ENCODE measurements around the gene EFCAB14. TPM values are rescaled to one million over a fixed set of nuclear protein-coding genes. Genes with fewer than 3 reads are reported as not detected.

Gene EFCAB14
- total and polyA plus RNA-seq, 10 donors, result 15.1 to 126 (median 92.3) TPM

GRCh38 chr1:46690931-46691421, 27.9 kb downstream of the EFCAB14 start:
- H3K4me1 ChIP-seq, result peaks cover 0 to 28% (median 14%) of the 10 kb centered on the region in 6 donors
- no peak for TF ChIP-seq POLR2A (IDR thresholded peaks at IDR 0.05)
- TF ChIP-seq POLR2AphosphoS5 (IDR thresholded peaks at IDR 0.05), result no peak
- TF ChIP-seq, protein P1, sequence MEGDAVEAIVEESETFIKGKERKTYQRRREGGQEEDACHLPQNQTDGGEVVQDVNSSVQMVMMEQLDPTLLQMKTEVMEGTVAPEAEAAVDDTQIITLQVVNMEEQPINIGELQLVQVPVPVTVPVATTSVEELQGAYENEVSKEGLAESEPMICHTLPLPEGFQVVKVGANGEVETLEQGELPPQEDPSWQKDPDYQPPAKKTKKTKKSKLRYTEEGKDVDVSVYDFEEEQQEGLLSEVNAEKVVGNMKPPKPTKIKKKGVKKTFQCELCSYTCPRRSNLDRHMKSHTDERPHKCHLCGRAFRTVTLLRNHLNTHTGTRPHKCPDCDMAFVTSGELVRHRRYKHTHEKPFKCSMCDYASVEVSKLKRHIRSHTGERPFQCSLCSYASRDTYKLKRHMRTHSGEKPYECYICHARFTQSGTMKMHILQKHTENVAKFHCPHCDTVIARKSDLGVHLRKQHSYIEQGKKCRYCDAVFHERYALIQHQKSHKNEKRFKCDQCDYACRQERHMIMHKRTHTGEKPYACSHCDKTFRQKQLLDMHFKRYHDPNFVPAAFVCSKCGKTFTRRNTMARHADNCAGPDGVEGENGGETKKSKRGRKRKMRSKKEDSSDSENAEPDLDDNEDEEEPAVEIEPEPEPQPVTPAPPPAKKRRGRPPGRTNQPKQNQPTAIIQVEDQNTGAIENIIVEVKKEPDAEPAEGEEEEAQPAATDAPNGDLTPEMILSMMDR (IDR thresholded peaks at IDR 0.05 in 8 of 11, conservative IDR thresholded peaks at IDR 0.05 in 3 of 11), result no peak
- no peaks in the 10 kb centered on the region for H3K9me3 ChIP-seq
- WGBS, 5 donors, result 88 to 96% (median 93%) methylated on average over 2 of the region's 2 CpGs
- intact Hi-C loops (cut with DNase I; ENCODE audit: low total_unique reads), result no loop called here
- H3K4me3 ChIP-seq, result no peak overlapping the region
- no peak for DNase-seq
- no peaks in the 10 kb centered on the region for H3K27me3 ChIP-seq (replicated peaks in 1 of 7)
- peaks cover 7 to 94% (median 75%) of the 10 kb centered on the region in 6 donors for H3K36me3 ChIP-seq
- no peak overlapping the region for H3K27ac ChIP-seq

DNA sequence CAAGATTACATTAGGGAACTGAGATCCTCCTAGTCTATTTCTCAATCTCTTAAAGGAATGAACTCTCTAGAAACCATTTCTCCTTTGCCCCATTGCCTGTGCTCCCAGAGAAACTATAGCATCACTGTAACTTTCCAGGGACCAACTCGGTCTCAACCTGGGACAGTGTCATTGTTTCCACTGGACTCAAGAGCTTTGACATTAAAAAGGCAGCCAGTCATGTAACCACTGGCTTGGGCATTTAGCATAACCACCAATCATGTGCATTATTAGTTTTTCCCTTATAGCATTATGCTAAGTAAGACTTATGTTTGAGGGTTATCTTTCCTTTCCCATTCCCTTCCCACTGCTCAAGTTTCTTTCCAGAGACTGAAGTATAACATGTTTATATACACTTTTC, 29.0 kb downstream of the EFCAB14 start:
- TF ChIP-seq POLR2A (IDR thresholded peaks at IDR 0.05) (no peak), POLR2AphosphoS5 (IDR thresholded peaks at IDR 0.05) (no peak)
- TF ChIP-seq, protein P1 (IDR thresholded peaks at IDR 0.05 in 8 of 11, conservative IDR thresholded peaks at IDR 0.05 in 3 of 11), result no peak
- 47 to 93% (median 77%) methylated on average over 1 of the region's 1 CpG for WGBS, 5 donors
- intact Hi-C loops (cut with DNase I; ENCODE audit: low total_unique reads), result no loop called here
- Histone ChIP-seq H3K4me1 (peaks cover 0 to 33% (median 14%) of the 10 kb centered on the region in 6 donors), H3K9me3 (no peaks in the 10 kb centered on the region), H3K27me3 (replicated peaks in 1 of 7) (no peaks in the 10 kb centered on the region), H3K36me3 (peaks cover 2 to 94% (median 73%) of the 10 kb centered on the region in 6 donors), H3K27ac (no peak overlapping the region), H3K4me3 (no peak overlapping the region)
- DNase-seq, result no peak

- Histone ChIP-seq H3K4me1 (peaks cover 0 to 33% (median 14%) of the 10 kb centered on the region in 6 donors), H3K27ac (no peak overlapping the region), H3K36me3 (peaks cover 2 to 94% (median 78%) of the 10 kb centered on the region in 6 donors), H3K9me3 (no peaks in the 10 kb centered on the region), H3K4me3 (no peak overlapping the region), H3K27me3 (replicated peaks in 1 of 7) (no peaks in the 10 kb centered on the region)
- WGBS, 5 donors, result 60 to 74% (median 70%) methylated on average over 2 of the region's 2 CpGs
- no peak for TF ChIP-seq POLR2AphosphoS5 (IDR thresholded peaks at IDR 0.05)
- TF ChIP-seq POLR2A (IDR thresholded peaks at IDR 0.05), result no peak
- TF ChIP-seq, protein P1 (IDR thresholded peaks at IDR 0.05 in 8 of 11, conservative IDR thresholded peaks at IDR 0.05 in 3 of 11), result no peak
- no peak for DNase-seq
- intact Hi-C loops (cut with DNase I; ENCODE audit: low total_unique reads), result no loop called here
Observed at GRCh38 chr1:46689356-46689755, 29.6 kb downstream of the EFCAB14 start.

DNA sequence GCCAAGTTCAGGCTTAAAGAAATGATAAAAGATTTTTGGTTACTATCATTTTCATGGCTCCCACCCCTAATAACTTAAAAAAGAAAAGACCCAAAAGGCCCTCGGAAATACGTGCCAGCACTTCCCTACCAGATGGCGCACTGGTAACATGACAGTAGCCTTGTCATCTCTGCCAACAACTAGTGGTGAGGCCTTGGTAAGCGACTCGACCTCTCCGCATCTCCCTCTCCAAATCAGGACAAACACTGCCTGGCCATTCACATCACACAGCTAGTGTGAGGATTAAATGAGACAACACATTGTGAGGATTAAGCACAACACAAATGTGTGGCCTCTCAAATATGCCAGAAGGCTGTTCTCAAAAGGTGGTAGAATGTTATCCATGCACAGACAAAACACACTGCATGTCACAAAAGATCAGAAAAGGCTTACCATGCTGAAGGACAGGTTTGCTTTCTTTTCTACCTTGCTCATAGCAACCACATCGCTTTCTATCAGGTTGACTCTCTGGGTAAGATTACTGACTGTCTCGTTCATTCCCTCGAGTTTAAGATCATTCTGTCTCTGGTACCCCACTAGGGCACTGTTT, 30.9 kb downstream of the EFCAB14 start:
- DNase-seq, result no peak
- Histone ChIP-seq H3K27ac (no peak overlapping the region), H3K4me1 (peaks cover 0 to 33% (median 14%) of the 10 kb centered on the region in 6 donors), H3K4me3 (no peak overlapping the region), H3K36me3 (peaks cover 5 to 100% (median 90%) of the 10 kb centered on the region in 6 donors), H3K27me3 (replicated peaks in 1 of 7) (no peaks in the 10 kb centered on the region), H3K9me3 (no peaks in the 10 kb centered on the region)
- intact Hi-C loops (cut with DNase I; ENCODE audit: low total_unique reads), result no loop called here
- WGBS, 5 donors, result 64 to 73% (median 68%) methylated on average over 9 of the region's 9 CpGs
- TF ChIP-seq POLR2A (IDR thresholded peaks at IDR 0.05), result no peak
- TF ChIP-seq, protein P1 (IDR thresholded peaks at IDR 0.05 in 8 of 11, conservative IDR thresholded peaks at IDR 0.05 in 3 of 11), result no peak
- TF ChIP-seq POLR2AphosphoS5 (IDR thresholded peaks at IDR 0.05), result no peak
